ENCODE measurements around the gene NAMPT.
"Not testable (repeated sequence)": the region's sequence is repeated elsewhere in the genome, so short reads cannot be mapped to it uniquely, and the experiment has no call there.

The NAMPT gene

DNA sequence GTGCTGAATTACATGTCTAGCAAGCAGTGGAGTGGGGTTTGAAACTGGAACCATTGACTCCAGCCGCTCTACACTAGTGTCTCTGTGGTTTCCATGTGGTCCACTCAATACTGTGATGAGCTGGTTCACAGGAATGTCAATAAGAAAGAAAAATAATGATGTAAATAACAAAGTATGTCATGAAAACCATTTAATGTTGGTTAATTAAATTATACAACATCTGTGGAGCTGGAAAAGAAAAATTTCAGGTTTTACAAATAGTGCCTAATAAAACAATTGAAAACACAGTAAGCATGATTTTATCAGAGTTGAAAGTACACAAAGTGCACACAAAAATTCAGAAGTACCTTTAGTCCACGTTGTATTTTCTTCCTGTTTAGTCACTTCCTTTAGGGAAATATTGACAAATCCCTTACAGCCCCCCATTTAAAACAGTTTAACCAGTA lies 28.7 kb upstream of the NAMPT start:
- TF ChIP-seq, protein P1, sequence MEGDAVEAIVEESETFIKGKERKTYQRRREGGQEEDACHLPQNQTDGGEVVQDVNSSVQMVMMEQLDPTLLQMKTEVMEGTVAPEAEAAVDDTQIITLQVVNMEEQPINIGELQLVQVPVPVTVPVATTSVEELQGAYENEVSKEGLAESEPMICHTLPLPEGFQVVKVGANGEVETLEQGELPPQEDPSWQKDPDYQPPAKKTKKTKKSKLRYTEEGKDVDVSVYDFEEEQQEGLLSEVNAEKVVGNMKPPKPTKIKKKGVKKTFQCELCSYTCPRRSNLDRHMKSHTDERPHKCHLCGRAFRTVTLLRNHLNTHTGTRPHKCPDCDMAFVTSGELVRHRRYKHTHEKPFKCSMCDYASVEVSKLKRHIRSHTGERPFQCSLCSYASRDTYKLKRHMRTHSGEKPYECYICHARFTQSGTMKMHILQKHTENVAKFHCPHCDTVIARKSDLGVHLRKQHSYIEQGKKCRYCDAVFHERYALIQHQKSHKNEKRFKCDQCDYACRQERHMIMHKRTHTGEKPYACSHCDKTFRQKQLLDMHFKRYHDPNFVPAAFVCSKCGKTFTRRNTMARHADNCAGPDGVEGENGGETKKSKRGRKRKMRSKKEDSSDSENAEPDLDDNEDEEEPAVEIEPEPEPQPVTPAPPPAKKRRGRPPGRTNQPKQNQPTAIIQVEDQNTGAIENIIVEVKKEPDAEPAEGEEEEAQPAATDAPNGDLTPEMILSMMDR (IDR thresholded peaks at IDR 0.05; ENCODE audit: control insufficient read depth, extremely low read depth, insufficient read depth), result no peak
- H3K4me3 ChIP-seq (ENCODE audit: low read depth, low read length), result peak overlapping the region; percentile 16; the same call in 1 of the 2 replicates
- DNase-seq (ENCODE audit: low read depth), result peak; percentile 89

DNA sequence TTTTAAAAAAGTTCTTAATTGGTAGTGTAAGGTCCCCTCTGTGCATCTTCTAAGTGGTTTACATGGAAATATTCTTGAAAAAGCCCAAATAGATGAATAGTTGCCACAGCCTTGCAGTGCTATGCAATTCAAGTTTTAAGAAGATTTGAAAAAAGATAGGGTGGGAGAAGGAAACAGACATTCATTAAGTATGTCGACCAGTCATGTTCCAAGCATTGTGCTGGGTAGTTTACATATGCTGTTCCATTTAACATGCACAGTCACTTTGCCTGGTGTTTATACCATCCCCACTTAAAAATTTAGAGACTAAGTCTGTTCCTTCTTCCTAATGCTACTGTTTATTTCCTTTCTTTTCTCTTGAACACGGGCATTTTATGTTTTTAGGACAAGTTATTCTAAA lies 28.1 kb upstream of the NAMPT start:
- DNase-seq (ENCODE audit: low read depth), result peak; percentile 40
- peak overlapping the region; percentile 16; the same call in 1 of the 2 replicates for H3K4me3 ChIP-seq (ENCODE audit: low read depth, low read length)
- TF ChIP-seq, protein P1 (IDR thresholded peaks at IDR 0.05; ENCODE audit: control insufficient read depth, extremely low read depth, insufficient read depth), result no peak

DNA sequence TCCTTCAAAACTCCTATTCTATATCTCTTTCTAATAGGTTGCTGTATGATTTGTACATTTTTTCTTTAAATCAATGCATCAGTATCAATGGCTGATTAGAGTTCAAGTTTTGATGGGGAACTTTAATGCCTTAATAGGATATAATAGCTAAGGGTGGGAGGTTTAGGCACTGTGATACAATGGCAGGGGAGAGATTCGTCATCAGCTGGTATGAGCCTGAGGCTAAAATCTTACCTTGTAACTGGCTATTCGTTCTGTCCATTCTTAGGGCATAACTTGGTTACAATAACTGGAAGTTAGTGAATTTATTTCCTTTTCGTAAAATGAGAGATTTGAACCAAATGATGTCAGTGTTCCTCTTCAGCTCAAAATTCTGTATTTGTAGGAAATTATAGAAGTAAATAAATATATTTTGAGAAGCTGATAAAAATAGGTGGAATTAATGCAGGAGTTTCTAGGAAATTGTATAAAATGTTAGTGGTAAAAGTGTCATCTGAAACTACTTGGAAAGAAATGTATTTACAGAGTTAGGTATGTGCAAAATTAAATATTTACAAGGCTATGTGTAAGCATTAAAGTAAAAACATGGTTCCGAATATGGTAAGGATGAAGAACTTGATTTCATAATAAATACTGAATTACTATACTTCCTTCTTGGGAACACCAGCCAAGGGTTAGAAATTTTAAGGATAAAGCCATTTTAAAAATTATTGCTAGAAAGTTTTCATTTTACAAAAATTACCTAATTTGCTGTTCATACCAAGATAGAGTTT lies 27.5 kb upstream of the NAMPT start:
- DNase-seq (ENCODE audit: low read depth), result peak; percentile 52
- peak overlapping the region; percentile 16; the same call in 1 of the 2 replicates for H3K4me3 ChIP-seq (ENCODE audit: low read depth, low read length)
- TF ChIP-seq, protein P1 (IDR thresholded peaks at IDR 0.05; ENCODE audit: control insufficient read depth, extremely low read depth, insufficient read depth), result no peak

DNA sequence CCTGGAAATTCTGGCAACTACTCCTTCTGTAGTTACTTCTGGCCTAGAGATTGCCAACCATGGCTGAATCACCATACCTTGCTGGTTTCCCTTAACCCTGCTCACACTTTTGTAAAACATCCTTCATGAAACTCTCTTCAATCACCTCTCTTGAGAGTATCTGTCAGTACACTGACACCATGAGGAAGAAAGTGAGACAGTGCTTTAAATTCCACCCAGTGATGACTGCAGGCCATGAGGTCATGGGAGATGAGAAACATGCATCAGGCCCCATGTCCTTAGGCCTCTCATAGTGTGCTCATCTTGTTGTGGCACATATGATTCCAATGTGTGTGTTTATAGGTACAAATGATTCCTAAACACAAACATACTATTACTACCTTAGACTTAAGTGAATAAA lies 24.6 kb upstream of the NAMPT start:
- no peak for DNase-seq (ENCODE audit: low read depth)
- TF ChIP-seq, protein P1 (IDR thresholded peaks at IDR 0.05; ENCODE audit: control insufficient read depth, extremely low read depth, insufficient read depth), result no peak
- no peak overlapping the region for H3K4me3 ChIP-seq (ENCODE audit: low read depth, low read length)

DNA sequence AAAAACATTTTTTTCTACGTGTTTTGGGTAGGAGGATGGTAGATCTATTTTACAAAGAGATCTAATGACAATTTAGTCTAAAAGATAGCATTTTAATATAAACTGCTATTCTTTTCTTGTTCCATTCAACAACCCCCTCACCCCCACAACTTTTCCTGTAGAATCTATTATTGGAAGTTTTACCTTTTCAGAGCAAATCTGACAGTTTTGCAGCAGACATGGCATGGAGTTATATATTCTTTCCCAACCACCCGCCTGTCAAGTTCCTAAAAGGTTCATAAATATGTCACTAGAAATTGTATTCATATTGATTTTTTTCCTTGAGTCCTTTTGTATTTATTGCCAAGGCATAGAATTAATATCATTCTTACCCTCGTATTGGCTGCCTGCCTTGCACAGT lies 21.5 kb upstream of the NAMPT start:
- TF ChIP-seq, protein P1 (IDR thresholded peaks at IDR 0.05; ENCODE audit: control insufficient read depth, extremely low read depth, insufficient read depth), result no peak
- DNase-seq (ENCODE audit: low read depth), result no peak
- H3K4me3 ChIP-seq (ENCODE audit: low read depth, low read length), result no peak overlapping the region

DNA sequence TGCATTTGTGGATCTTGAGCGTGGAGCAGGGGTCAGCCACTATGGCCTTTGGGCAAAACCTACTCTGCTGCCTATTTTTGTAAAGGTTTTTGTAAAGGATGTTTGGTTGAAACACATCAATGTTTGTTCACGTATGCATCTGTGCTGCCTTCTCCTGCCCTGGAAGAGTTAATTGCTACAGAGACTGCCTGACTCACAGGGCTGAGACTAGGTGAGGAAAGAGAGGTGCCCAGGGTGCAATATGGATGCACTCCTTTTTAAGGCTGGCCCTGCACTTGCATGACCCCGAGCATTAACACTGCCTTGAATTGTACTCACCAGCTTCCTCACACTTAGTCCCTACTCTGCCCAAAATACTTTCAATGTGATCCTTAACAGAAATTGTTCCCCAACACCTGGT lies 20.9 kb upstream of the NAMPT start:
- H3K4me3 ChIP-seq (ENCODE audit: low read depth, low read length), result no peak overlapping the region
- no peak for DNase-seq (ENCODE audit: low read depth)
- TF ChIP-seq, protein P1 (IDR thresholded peaks at IDR 0.05; ENCODE audit: control insufficient read depth, extremely low read depth, insufficient read depth), result no peak

DNA sequence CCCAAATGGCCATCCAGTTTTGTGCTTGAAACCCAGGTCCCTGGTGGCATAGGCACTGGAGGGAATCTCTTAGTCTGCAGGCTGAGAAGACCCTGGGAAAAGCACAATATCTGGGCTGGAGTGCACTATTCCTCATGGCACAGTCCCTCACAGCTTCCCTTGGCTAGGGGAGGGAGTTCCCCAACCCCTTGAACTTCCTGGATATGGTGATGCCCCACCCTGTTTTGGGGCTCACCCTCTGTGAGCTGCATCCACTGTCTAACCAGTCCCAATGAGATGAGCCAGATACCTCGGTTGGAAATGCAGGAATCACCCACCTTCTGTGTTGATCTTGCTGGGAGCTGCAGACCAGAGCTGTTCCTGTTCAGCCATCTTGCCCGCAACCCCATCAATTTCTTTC lies 19.8 kb upstream of the NAMPT start:
- TF ChIP-seq, protein P1 (IDR thresholded peaks at IDR 0.05; ENCODE audit: control insufficient read depth, extremely low read depth, insufficient read depth), result no peak
- DNase-seq (ENCODE audit: low read depth), result no peak
- H3K4me3 ChIP-seq (ENCODE audit: low read depth, low read length), result no peak overlapping the region

DNA sequence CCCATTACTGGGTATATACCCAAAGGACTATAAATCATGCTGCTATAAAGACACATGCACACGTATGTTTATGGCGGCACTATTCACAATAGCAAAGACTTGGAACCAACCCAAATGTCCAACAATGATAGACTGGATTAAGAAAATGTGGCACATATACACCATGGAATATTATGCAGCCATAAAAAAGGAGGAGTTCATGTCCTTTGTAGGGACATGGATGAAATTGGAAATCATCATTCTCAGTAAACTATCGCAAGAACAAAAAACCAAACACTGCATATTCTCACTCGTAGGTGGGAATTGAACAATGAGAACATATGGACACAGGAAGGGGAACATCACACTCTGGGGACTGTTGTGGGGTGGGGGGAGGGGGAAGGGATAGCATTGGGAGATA lies 13.8 kb upstream of the NAMPT start:
- H3K4me3 ChIP-seq (ENCODE audit: low read depth, low read length); DNase-seq (ENCODE audit: low read depth): not testable (repeated sequence)

DNA sequence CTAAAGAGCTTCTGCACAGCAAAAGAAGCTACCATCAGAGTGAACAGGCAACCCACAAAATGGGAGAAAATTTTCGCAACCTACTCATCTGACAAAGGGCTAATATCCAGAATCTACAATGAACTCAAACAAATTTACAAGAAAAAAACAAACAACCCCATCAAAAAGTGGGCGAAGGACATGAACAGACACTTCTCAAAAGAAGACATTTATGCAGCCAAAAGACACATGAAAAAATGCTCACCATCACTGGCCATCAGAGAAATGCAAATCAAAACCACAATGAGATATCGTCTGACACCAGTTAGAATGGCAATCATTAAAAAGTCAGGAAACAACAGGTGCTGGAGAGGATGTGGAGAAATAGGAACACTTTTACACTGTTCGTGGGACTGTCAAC lies 13.4 kb upstream of the NAMPT start:
- not testable (repeated sequence) for DNase-seq (ENCODE audit: low read depth); H3K4me3 ChIP-seq (ENCODE audit: low read depth, low read length)

Measured in LNCaP clone FGC (cell line).